Testis (tissue), 2 donors: ENCODE measurements around the gene FRMPD4.

Experiments
- POLR2A ChIP-seq: fragments of 450-650 bp; IDR thresholded peaks from one replicate; pipeline ENCODE4 v1.6.1; 2017; ENCODE audit warnings: antibody characterized with exemption, mild to moderate bottlenecking, moderate library complexity
- TF ChIP-seq, protein P1 (sequence below), 3 experiments: fragments of 450-650 bp in 2 of 3; fragments of 200-600 bp in 1 of 3; sonication (generic) in 1 of 3; IDR thresholded peaks; one replicate each; pipeline ENCODE4 v1.5.1; 2016 to 2019; ENCODE audit warnings: antibody characterized with exemption in 3 of 3, mild to moderate bottlenecking in 2 of 3, moderate library complexity in 1 of 3

GRCh38 chrX:12463052-12463451 lies 324.8 kb downstream of the FRMPD4 start:
- TF ChIP-seq, protein P1, sequence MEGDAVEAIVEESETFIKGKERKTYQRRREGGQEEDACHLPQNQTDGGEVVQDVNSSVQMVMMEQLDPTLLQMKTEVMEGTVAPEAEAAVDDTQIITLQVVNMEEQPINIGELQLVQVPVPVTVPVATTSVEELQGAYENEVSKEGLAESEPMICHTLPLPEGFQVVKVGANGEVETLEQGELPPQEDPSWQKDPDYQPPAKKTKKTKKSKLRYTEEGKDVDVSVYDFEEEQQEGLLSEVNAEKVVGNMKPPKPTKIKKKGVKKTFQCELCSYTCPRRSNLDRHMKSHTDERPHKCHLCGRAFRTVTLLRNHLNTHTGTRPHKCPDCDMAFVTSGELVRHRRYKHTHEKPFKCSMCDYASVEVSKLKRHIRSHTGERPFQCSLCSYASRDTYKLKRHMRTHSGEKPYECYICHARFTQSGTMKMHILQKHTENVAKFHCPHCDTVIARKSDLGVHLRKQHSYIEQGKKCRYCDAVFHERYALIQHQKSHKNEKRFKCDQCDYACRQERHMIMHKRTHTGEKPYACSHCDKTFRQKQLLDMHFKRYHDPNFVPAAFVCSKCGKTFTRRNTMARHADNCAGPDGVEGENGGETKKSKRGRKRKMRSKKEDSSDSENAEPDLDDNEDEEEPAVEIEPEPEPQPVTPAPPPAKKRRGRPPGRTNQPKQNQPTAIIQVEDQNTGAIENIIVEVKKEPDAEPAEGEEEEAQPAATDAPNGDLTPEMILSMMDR (IDR thresholded peaks at IDR 0.05): no peak
- no peak for TF ChIP-seq POLR2A
